Right forelimb (tissue), 1 donor: Measurements from ENCODE around the gene ZSWIM1.
"Not testable (repeated sequence)": the region's sequence is repeated elsewhere in the genome, so short reads cannot be mapped to it uniquely, and the experiment has no call there.

Experiments
- DNase-seq: peaks from one replicate; pipeline ENCODE4 v3.0.0-alpha.2; 2018

Gene ZSWIM1

DNA sequence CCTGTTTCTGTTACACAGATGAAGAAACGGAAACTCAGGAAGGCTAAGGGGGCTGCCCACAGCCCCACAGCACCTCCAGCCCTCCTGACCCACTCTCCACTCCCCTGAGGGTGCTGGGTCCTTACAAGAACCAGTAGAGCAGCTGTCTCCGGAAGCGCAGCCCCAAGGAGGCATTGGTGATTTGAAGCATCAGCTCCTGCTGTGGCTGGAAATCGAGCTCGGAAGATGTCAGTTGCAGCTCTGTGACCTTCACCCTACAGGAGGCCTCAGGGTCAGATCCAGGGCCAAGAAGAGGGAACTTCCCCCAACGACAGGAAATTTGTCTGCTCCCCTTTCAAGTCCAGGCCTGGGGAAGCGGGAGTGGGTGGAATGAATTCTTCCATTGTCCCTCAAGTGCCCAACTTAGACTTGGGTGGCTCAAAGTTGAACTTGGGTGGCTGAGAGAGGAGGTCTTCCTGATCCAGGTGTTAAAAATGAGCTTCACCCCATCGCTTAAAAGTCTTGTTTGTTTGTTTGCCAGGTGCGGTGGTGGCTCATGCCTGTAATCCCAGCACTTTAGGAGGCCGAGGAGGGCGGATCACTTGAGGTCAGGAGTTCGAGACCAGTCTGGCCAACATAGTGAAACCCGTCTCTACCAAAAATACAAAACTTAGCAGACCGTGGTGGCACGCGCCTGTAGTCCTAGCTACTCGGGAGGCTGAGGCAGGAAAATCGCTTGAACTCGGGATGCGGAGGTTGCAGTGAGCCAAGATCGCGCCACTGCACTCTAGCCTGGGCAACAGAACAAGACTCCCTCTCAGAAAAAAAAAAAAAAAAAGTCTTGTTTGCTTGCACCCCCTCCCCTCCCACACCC, 29.0 kb downstream of the ZSWIM1 start:
- no peak for DNase-seq

DNA sequence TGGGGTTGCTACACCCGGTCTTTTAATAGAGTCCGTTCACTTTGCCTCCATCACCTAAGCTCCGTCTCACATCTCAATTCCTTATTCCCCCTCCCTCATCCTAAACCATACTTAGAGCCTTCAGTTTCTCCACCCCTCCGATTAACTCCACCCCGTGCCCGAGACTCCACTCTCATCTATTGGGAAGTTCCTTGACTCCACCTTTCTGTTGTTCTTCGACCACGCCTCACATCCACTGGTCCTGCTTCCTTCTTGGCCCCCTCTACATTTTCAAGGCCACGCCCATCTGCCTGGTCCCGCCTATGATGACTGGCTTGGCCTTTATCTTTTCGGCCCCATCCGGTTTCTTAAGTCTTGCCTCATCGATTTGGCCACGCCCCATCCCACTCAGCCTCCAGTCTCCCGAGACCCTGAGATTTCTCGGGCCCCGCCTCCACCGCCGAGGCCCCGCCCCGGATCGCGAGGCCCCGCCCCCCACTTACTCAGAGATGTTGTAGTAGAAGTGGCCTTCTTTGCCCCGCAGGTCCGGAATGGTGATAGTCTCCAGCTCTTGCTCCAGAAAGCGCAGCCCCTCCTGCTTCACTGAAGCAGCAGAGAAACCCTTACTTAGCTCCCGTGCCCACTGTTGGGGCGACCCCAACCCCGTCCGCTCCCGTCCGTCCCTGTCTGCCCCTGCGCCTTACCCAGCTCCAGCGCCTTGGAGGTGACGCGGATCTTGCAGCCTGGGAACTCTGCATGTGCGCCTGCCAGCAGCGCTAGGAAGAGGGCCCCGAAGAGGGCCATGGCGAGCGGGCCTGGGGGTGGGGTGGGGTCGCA, 29.9 kb downstream of the ZSWIM1 start:
- DNase-seq = peak; percentile 93

- peak; percentile 80 for DNase-seq
Measured at GRCh38 chr20:45911486-45912343, 30.7 kb downstream of the ZSWIM1 start, which contains the start of gene PLTP. PLTP (minus strand) TSS chr20:45912155; CDS start chr20:45911452, 703 bp downstream.

DNA sequence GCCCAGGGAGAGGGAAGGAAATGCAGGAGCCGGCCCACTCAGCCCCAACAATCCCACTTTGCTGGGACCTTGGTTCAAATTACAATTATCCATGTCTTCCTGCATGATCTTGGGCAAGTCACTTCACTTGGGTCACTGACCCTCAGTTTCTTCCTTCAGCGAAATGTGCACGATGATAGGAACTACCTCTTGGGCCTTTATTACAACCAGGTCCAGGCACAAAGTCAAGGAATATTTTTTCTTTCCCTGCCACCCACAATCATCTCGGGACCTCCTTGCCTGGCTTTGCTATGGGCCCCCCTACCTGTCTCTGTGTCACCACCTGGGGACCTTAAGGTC, 31.3 kb downstream of the ZSWIM1 start:
- DNase-seq = no peak

- no peak for DNase-seq
Measured at GRCh38 chr20:45913116-45913515, 32.1 kb downstream of the ZSWIM1 start.

DNA sequence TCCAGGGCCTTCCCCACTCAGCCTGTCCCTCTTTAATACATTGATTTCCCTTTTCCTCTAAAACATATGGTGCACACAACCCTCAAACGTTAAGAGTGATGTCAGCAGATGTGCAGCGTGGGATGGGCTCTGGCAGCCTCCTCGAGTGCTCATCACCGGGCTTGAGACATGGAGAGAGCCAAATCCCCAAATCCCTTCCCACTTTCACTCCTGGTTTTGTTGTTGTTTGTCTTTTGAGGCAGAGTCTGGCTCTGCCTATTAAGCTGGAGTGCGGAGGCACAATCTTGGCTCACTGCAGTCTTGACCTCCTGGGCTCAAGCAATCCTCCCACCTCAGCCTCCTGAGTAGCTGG, 36.7 kb downstream of the ZSWIM1 start:
- peak; percentile 68 for DNase-seq

- DNase-seq = no peak
Measured at GRCh38 chr20:45918182-45918737, 37.2 kb downstream of the ZSWIM1 start.

DNA sequence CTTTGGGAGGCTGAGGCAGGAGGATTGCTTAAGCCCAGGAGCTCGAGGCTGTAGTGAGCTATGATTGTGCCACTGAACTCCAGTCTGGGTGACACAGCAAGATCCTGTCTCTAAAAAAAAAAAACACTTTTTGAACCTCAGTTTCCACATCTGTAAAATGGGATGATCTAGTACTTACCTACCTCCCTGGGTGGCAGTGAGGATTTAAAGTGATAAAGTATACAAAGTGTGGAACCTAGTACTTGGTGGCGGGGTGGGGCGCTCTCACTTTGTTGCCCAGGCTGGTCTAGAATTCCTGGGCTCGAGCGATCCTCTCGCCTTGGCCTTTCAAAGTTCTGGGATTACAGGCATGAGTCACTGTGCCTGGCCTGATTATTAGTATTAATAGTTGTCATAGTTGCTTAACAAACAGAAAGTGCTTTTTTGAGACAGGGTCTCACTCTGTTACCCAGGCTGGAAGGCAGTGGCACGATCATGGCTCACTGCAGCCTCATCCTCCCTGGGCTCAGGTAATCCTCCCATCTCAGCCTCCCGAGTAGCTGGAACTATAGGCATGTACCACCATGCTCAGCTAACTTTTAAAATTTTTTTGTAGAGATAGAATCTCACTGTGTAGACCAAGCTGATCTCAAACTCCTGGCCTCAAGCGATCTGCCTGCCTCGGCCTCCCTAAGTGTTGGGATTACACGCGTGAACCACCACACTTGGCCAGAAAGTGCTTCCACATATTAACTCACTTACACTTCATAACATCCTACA, 37.9 kb downstream of the ZSWIM1 start:
- DNase-seq = no peak

DNA sequence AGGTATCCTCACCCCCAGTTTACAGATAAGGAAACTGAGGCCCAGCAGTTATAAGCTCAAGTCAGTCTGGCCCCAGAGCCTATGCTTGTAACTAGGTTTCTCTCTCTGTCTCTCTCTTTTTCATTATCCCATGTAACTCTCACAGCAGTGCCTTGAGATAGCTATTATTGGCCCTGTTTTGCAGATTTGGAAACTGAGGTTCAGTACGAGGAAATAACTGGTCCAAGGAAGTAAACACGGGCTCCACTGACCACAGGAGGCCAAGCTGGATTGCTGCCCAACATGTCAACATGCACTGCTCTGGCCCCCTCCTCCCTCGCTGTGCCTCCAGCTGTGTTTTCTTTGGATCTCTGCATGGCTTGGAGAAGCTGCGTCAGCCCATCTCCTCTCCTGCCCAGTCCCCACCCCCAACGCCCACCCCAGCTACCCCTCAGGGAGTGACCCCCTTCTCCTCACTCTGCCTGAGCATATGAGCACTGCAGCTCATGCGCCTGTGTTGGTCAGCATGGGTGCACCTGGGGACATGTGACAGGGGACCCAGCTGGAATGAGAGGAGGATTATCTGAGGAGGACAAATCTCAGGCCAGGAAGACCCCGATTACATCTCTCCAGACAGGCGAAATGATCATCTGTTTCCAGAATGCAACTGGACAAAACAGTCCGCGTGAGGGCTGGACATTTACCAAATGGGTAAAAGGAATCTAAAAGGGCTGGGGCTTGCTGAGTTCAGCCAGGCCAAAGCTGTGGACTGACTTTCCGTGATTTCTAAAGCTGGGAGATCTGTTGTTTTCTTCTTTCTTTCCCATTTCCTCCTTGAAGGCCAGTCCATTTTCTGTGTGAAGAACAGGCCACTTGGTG, 38.7 kb downstream of the ZSWIM1 start:
- peak; percentile 64 for DNase-seq

- no peak for DNase-seq
Measured at GRCh38 chr20:45920462-45921336, 39.7 kb downstream of the ZSWIM1 start.

DNA sequence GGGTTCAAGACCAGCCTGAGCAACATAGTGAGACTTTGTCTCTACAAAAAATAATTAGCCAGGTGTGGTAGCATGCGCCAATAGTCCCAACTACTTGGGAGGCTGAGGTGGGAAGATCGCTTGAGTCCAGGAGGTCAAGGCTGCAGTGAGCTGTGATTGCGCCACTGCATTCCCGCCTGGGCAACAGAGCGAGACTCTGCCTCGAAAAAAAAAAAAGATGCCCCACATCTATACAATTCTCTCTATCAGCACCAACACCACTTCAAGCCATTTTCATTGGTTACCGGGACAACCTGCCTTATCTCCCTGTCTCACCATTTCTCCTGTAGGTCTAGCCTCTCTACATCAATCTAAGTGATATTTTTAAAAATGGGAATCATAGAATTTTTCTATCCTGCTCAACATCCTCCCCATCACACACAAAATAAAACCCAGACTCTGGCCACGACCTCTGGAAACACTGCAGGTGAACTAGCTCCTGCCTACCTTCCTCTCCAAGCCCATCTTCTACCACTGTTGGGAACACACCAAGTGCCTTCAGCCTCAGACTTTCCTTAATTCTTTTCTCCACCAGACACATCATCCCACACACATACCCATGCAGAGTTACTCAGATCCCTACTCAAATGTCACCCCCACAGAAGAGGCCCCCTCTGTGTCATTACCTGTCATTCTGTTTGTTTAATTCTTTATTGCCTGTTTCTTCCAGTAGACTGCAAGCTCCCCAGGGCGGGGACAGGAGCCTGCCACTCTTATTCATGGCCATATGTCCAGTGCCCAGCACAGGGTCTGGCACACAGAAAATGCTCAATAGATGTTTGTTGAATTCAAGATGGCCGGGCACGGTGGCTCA, 40.5 kb downstream of the ZSWIM1 start:
- no peak for DNase-seq

DNA sequence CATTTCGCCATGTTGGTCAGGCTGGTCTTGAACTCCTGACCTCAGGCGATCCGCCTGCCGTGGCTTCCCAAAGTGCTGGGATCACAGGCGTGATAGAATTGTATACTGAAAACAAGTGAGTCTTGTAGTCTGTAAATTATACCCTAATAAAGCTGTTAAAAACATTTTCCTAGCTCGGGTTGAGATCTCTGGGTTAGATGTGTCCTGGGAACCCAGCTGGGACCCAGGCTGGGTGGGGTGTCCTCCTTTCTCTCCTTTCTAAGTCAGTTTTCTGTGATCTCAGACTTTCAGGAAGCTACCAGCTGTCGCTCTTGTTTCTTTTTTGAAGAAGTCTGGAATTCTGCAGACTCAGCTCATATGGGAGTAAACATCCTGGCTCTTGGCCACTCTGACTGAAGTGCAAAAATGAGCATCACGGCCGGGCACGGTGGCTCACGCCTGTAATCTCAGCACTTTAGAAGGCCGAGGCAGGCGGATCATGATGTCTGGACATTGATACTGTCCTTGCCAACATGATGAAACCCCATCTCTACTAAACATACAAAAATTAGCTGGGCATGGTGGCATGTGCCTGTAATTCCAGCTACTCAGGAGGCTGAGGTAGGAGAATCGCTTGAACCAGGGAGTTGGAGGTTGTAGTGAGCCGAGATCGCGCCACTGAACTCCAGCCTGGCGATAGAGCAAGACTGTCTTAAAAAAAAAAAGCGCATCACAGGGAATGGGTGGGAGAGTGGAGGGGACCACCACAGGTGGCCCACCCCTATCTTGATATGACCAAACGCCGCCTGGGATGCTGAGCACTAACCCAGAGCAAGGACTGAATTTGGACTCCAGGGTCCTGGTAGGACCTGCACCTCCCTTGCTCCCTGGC, 43.6 kb downstream of the ZSWIM1 start:
- DNase-seq = no peak

GRCh38 chr20:45925821-45926506, 44.9 kb downstream of the ZSWIM1 start:
- no peak for DNase-seq

DNA sequence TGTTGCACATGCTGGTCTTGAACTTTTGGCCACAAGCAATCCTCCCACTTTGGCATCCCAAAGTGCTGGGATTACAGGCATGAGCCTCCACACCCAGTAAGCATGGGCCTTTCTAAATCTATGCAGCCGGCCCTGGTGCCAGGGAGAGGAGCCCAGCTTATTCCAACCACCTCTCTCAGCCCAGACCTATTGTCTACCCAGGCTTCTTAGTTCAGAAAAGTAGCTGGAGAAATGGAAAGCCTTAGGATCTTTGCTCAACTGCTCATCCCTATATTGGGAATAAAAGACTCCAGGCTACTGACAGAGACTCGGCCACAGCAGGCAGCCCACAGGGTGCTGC, 45.7 kb downstream of the ZSWIM1 start:
- no peak for DNase-seq

GRCh38 chr20:45927071-45927878, 46.2 kb downstream of the ZSWIM1 start:
- no peak for DNase-seq

GRCh38 chr20:45931680-45932079, 50.7 kb downstream of the ZSWIM1 start:
- not testable (repeated sequence) for DNase-seq
